SK-N-SH treated with all-trans-retinoic acid at 6 μM for 48 hours (cell line): ENCODE data around the gene GARIN5A.

Experiments used
- ESRRG ChIP-seq: fragments of 250-450 bp; sonication (Bioruptor Pico); IDR thresholded peaks from 2 replicates; pipeline ENCODE4 v1.6.1; 2021; ENCODE audit warnings: mild to moderate bottlenecking
- OSR1 ChIP-seq: fragments of 250-450 bp; sonication (Bioruptor Pico); IDR thresholded peaks from 2 replicates; pipeline ENCODE4 v1.8.0; 2022; ENCODE audit warnings: moderate library complexity, mild to moderate bottlenecking, inconsistent platforms
- RARB ChIP-seq: fragments of 250-450 bp; sonication (Bioruptor Pico); IDR thresholded peaks from 2 replicates; pipeline ENCODE4 v1.8.0; 2021; ENCODE audit warnings: mild to moderate bottlenecking, moderate library complexity
- TOX ChIP-seq: fragments of 250-450 bp; sonication (Bioruptor Pico); IDR thresholded peaks from 2 replicates; pipeline ENCODE4 v1.8.0; 2021; ENCODE audit warnings: mild to moderate bottlenecking, moderate library complexity, borderline replicate concordance
- TF ChIP-seq, protein P1 (sequence below): fragments of 250-450 bp; sonication (Bioruptor Pico); IDR thresholded peaks from 2 replicates; pipeline ENCODE4 v1.8.0; 2020; ENCODE audit warnings: mild to moderate bottlenecking, moderate library complexity, borderline replicate concordance

DNA sequence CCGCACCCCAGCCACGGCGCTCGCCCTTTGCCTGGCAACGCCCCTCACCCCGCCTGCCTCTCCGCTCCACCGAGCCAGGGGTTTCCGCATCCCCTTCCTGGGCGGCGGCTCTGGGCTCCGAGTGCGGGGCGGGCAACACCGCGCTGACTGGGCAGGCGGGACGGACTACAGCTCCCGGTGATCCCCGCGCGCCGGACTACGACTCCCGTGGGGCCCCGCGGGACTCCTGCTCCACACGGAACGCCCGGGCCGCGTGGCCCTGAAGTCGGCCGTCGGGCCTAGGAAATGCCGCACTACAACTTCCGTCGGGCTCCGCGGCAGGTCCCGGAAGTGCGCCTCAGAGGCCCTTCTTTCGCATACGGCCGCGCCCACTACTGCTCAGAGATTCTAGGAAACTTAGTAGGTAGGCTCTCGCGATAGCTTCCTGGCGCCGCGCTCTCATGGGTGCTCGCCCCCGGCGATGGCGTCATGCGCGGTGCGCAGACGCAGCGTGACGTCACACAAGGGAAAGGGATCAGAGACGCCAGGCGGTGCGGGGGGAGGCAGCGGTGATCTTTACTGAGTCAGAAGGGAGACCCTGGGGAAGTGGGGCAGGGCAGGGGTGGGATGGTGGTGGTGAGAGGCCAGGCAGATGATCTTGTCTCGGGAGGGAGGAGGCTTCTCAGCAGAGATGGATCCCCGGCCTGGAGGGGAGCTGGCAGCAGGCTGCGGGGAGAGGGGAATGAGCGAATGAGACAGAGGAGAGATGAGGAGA lies 34.6 kb upstream of the GARIN5A start, which contains the start of gene JOSD2:
- TF ChIP-seq RARB (CRISPR knock-in tag) (no peak), OSR1 (CRISPR knock-in tag) (no peak), TOX (CRISPR knock-in tag) (no peak), ESRRG (CRISPR knock-in tag) (no peak)
- TF ChIP-seq, protein P1, sequence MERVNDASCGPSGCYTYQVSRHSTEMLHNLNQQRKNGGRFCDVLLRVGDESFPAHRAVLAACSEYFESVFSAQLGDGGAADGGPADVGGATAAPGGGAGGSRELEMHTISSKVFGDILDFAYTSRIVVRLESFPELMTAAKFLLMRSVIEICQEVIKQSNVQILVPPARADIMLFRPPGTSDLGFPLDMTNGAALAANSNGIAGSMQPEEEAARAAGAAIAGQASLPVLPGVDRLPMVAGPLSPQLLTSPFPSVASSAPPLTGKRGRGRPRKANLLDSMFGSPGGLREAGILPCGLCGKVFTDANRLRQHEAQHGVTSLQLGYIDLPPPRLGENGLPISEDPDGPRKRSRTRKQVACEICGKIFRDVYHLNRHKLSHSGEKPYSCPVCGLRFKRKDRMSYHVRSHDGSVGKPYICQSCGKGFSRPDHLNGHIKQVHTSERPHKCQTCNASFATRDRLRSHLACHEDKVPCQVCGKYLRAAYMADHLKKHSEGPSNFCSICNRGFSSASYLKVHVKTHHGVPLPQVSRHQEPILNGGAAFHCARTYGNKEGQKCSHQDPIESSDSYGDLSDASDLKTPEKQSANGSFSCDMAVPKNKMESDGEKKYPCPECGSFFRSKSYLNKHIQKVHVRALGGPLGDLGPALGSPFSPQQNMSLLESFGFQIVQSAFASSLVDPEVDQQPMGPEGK (CRISPR knock-in tag), result peak; percentile 45; the same call in 1 of the 2 replicates
